Measurements from ENCODE around the gene SDF4. TPM values are rescaled to one million over a fixed set of nuclear protein-coding genes. Genes with fewer than 3 reads are reported as not detected.
A peak's percentile ranks its signal among the peaks of the same experiment; 100 is the strongest.

SDF4 gene
- total and polyA plus RNA-seq, 8 donors, result 68.3 to 99.4 (median 74.8) TPM

GRCh38 chr1:1232208-1232795, 501 bp upstream of the SDF4 start, which contains the start of gene B3GALT6:
TSS of gene B3GALT6 (plus strand) at chr1:1232237. CDS start at chr1:1232279, 42 bp downstream.
- WGBS, 2 donors, result 9 to 13% methylated on average over 21 to 100 of the region's 100 CpGs
- no peak for ATAC-seq
- Histone ChIP-seq H3K9me3 (no peaks in the 10 kb centered on the region), H3K36me3 (peaks cover 0 to 11% (median 2%) of the 10 kb centered on the region in 3 donors), H3K27me3 (no peaks in the 10 kb centered on the region), H3K4me3 (peak within 1 kb of the TSS; percentile 91 to 100 (median 98)), H3K27ac (peak within 1 kb of the TSS; percentile 64 to 82 (median 80)), H3K4me1 (peaks cover 0 to 22% (median 9%) of the 10 kb centered on the region in 3 donors)
- peak in 1 of 6 donors; percentile 46 for DNase-seq
- intact Hi-C loops (cut with DNase I), result no loop called here
- no peak for TF ChIP-seq CTCF (IDR thresholded peaks at IDR 0.05)
- FAIRE-seq, result no peak

GRCh38 chr1:1230656-1231399, 973 bp downstream of the SDF4 start:
- Histone ChIP-seq H3K27ac (peak overlapping the region in 3 of 4 donors; percentile 64 to 80 (median 80)), H3K27me3 (no peaks in the 10 kb centered on the region), H3K9me3 (no peaks in the 10 kb centered on the region), H3K4me1 (peaks cover 0 to 22% (median 9%) of the 10 kb centered on the region in 3 donors), H3K36me3 (peaks cover 0 to 11% (median 2%) of the 10 kb centered on the region in 3 donors), H3K4me3 (peak overlapping the region; percentile 91 to 100 (median 98))
- DNase-seq, result no peak
- FAIRE-seq, result no peak
- intact Hi-C loops (cut with DNase I), result no loop called here
- ATAC-seq, result peak in 3 of 4 donors; percentile 2 to 4 (median 3)
- WGBS, 2 donors, result 7 to 11% methylated on average over 24 of the region's 24 CpGs
- TF ChIP-seq CTCF (IDR thresholded peaks at IDR 0.05), result no peak

- Histone ChIP-seq H3K4me1 (peaks cover 0 to 22% (median 9%) of the 10 kb centered on the region in 3 donors), H3K27me3 (no peaks in the 10 kb centered on the region), H3K27ac (no peak overlapping the region), H3K9me3 (no peaks in the 10 kb centered on the region), H3K36me3 (peaks cover 2 to 11% (median 2%) of the 10 kb centered on the region in 3 donors), H3K4me3 (peak overlapping the region in 2 of 4 donors; percentile 98 to 99)
- DNase-seq (no peak), FAIRE-seq (no peak), ATAC-seq (no peak)
- TF ChIP-seq CTCF (IDR thresholded peaks at IDR 0.05), result no peak
- 67 to 78% methylated on average over 19 of the region's 19 CpGs for WGBS, 2 donors
- intact Hi-C loops (cut with DNase I), result no loop called here
These were observed 2.0 kb downstream of the SDF4 start for GRCh38 chr1:1229770-1230169.

GRCh38 chr1:1228596-1229321, 3.0 kb downstream of the SDF4 start:
- no peaks in the 10 kb centered on the region for H3K9me3 ChIP-seq
- no peak overlapping the region for H3K4me3 ChIP-seq
- ATAC-seq, result no peak
- intact Hi-C loops (cut with DNase I), result no loop called here
- H3K36me3 ChIP-seq, result peaks cover 2 to 11% (median 2%) of the 10 kb centered on the region in 3 donors
- no peak for TF ChIP-seq CTCF (IDR thresholded peaks at IDR 0.05)
- WGBS, 2 donors, result 88 to 90% methylated on average over 28 of the region's 28 CpGs
- DNase-seq, result no peak
- H3K27me3 ChIP-seq, result no peaks in the 10 kb centered on the region
- H3K4me1 ChIP-seq, result peaks cover 0 to 22% (median 9%) of the 10 kb centered on the region in 3 donors
- H3K27ac ChIP-seq, result no peak overlapping the region
- FAIRE-seq, result no peak

Data from pancreas (tissue), 10 donors.